ENCODE data around the gene RASSF5.
A peak's percentile ranks its signal among the peaks of the same experiment; 100 is the strongest.
"Not testable (repeated sequence)": the region's sequence is repeated elsewhere in the genome, so short reads cannot be mapped to it uniquely, and the experiment has no call there.

Gene RASSF5

GRCh38 chr1:206575165-206575893, 68.0 kb downstream of the RASSF5 start:
- DNase-seq, result peak; percentile 83

GRCh38 chr1:206575894-206576737, 68.8 kb downstream of the RASSF5 start:
- DNase-seq, result no peak

GRCh38 chr1:206577626-206578025, 70.3 kb downstream of the RASSF5 start:
- DNase-seq, result no peak

- peak; percentile 92 for DNase-seq
Measured at GRCh38 chr1:206578068-206578977, 71.0 kb downstream of the RASSF5 start.

GRCh38 chr1:206578978-206579374, 71.6 kb downstream of the RASSF5 start:
- no peak for DNase-seq

GRCh38 chr1:206579747-206580437, 72.6 kb downstream of the RASSF5 start:
- peak; percentile 97 for DNase-seq

- no peak for DNase-seq
Measured at GRCh38 chr1:206580438-206581113, 73.2 kb downstream of the RASSF5 start.

GRCh38 chr1:206581114-206581497, 73.8 kb downstream of the RASSF5 start:
- DNase-seq, result not testable (repeated sequence)

GRCh38 chr1:206581571-206581981, 74.2 kb downstream of the RASSF5 start:
- peak; percentile 54 for DNase-seq

GRCh38 chr1:206582537-206582936, 75.2 kb downstream of the RASSF5 start:
- DNase-seq, result no peak

GRCh38 chr1:206582971-206583706, 75.8 kb downstream of the RASSF5 start:
- DNase-seq, result peak; percentile 37

GRCh38 chr1:206583707-206584648, 76.6 kb downstream of the RASSF5 start:
- DNase-seq, result peak; percentile 87

GRCh38 chr1:206584683-206585082, 77.4 kb downstream of the RASSF5 start:
- DNase-seq, result no peak

GRCh38 chr1:206586501-206587445, 79.4 kb downstream of the RASSF5 start:
- no peak for DNase-seq

- DNase-seq, result no peak
Measured at GRCh38 chr1:206587904-206588303, 80.6 kb downstream of the RASSF5 start.

- DNase-seq, result no peak
Measured at GRCh38 chr1:206588492-206588891, 81.2 kb downstream of the RASSF5 start.

GRCh38 chr1:206589206-206589605, 81.9 kb downstream of the RASSF5 start:
- no peak for DNase-seq

- DNase-seq, result peak; percentile 96
Measured at GRCh38 chr1:206590025-206590758, 82.9 kb downstream of the RASSF5 start.
